HG02870 (cell line): Measurements from ENCODE around the gene ZNF84.

ENCODE experiments used
- ATAC-seq: cut with Tn5 transposase; IDR thresholded peaks from one replicate; pipeline ENCODE4 v1.9.1; 2021; ENCODE audit warnings: mild to moderate bottlenecking, moderate library complexity; ENCODE audit not compliant: unreplicated experiment

The ZNF84 gene

DNA sequence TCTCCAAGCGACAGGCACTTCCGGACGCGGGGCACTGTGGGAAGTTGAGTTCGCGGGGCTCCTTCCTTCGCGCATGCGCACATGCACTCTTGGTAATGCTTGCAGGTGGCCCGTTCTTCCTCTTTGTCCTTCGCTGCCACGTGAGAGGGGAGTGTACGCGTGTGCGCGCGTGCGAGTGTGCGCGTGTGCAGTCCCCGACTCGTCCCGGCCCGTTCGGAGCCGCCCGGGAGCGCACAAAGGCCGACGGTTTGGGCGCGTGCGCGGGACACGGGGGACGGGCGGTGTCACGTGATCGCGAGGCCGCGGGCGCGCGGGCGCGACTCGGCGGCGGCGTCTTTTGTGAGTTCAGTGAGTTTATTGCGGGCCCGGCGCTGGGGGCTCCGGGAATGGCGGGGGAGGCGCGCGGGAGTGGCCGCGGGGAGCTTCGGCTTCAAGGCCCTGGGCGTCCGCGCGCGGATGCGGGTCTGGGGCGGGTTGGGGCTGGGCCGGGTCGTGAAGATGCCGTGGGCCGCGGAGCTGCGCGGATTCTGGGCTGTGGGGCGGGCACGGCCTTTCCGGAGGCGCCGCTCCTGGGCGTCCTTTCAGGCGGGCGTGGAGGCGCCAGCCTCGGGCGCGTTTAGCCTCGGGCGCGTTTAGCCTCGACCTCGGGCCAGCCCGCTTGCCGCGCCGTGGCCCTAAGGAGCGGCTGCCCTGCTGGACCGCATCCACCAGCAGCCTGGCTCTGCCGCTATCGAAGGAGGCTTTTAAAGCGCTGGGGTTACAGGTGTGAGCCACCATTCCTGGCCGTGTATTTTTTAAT is at the start of gene ZNF84:
ZNF84 (plus strand) TSS at position 303 of the 799 bp plus-strand sequence. CDS start 3,959 bp downstream, outside the sequence.
- ATAC-seq: peak; percentile 97

DNA sequence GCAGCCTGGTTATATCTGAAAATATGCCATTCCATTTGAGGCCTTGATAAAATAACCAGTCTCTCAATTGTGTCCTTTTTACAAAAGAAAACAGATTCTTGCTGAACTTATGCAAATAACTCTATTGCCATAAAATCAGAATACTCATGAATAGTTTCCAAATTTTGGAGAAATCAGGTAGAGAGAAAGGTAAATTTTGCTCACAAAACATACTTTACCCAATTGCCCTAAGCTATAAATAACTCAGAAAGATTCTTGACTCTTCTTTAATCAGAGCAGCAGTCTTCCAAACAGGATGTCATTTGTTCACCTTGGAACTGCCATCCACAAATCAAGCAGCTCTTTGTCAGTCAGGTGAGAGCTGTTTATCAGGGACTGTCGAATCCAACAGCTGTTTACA is 38.6 kb upstream of the ZNF84 start:
- ATAC-seq: no peak

DNA sequence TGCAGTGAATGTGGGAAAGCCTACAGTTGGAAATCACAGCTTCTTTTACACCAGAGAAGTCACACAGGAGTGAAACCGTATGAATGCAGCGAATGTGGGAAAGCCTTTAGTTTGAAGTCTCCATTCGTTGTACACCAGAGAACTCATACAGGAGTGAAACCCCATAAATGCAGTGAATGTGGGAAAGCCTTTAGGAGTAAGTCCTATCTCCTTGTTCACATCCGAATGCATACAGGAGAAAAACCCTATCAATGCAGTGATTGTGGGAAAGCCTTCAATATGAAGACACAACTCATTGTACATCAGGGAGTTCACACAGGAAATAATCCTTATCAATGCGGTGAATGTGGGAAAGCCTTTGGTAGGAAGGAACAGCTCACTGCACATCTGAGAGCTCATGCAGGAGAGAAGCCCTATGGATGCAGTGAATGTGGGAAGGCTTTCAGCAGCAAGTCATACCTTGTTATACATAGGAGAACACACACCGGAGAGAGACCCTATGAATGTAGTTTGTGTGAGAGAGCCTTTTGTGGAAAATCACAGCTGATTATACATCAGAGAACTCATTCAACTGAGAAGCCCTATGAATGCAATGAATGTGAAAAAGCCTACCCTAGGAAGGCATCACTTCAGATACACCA is 26.5 kb upstream of the ZNF84 start:
- no peak for ATAC-seq

DNA sequence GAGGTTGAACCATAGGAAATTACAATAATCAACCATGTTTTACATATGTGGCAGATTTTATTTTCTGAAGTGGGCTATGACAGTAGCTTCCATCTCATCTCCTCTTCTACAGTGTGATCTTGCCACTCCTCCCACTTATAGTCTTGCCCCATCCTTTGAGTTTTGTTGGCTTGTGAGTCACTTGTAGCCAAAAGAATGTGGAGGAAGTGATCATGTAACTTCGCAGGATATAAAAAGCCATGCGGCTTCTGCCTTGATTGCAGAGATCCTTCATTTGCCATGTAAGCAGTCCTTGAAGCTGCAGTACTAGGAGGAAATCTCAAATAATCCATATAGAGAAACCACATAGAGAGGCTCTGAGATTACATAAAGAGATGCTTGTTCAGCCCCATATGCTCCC is 13.7 kb upstream of the ZNF84 start:
- no peak for ATAC-seq

DNA sequence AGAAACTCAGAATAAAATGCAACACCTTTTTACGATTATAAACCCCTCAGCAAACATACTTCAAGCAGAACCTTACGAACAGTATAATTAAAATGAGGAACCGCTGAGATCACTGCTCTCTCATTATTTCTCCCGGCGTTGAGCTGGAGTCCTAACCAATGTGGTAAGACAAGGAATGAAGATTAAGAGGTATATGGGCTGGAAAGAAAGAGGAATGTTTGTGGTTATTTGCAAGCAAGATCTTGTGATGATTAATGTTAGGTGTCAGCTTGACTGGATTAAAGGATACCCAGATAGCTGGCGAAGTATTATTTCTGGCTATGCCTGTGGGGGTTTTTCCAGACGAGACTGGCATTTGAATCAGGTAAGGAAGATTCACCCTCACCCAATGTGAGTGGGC is 10.3 kb upstream of the ZNF84 start:
- ATAC-seq: no peak

DNA sequence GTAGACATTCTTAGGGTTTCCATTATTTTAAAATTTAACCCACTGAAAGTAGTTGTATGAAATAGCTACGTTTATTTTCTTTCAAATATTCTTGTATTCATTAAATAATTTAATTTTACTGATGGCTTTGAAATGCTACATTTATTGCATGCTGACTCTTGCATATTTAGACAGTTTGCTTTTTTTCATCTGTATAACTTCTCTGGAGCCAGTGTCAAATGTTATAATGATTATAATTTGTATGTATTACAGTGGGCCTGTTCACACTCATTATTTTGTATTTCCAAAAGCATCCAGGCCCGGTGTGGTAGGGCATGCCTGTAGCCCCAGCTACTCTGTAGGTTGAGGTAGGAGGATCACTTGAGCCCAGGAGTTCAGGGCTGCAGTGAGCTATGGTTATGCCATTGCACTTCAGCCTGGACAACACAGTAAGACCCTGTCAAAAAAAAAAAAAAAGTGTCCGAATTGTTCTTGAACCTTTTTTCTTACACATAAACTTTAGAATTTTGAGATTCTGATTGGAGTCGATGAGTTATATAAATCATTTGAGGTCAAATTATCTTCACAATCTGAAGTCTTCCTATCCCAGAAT is 905 bp downstream of the ZNF84 start:
- no peak for ATAC-seq

DNA sequence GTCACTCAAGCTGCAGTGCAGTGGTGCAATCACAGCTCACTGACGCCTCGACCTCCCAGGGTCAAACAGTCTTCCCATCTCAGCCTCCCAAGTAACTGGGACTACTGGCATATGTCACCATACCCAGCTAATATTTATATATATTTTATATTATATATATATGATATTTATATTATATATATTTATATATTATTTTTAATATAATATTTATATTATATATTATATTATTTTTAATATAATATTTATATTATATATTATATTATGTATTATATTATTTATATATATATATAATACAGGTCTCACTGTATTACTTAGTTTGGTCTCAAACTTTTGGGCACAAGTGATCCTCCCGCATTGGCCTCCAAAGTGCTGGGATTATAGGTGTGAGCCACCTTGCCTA is 9.4 kb downstream of the ZNF84 start:
- no peak for ATAC-seq

DNA sequence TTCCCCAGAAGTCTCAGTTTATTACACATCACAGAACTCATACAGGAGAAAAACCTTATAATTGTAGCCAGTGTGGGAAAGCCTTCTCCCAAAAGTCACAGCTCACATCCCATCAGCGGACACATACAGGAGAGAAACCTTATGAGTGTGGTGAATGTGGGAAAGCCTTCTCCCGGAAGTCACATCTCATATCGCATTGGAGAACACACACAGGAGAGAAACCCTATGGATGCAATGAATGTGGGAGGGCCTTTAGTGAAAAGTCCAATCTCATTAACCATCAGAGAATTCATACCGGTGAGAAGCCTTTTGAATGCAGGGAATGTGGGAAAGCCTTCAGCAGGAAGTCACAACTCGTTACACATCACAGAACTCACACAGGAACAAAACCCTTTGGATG is 20.1 kb downstream of the ZNF84 start:
- ATAC-seq: no peak

DNA sequence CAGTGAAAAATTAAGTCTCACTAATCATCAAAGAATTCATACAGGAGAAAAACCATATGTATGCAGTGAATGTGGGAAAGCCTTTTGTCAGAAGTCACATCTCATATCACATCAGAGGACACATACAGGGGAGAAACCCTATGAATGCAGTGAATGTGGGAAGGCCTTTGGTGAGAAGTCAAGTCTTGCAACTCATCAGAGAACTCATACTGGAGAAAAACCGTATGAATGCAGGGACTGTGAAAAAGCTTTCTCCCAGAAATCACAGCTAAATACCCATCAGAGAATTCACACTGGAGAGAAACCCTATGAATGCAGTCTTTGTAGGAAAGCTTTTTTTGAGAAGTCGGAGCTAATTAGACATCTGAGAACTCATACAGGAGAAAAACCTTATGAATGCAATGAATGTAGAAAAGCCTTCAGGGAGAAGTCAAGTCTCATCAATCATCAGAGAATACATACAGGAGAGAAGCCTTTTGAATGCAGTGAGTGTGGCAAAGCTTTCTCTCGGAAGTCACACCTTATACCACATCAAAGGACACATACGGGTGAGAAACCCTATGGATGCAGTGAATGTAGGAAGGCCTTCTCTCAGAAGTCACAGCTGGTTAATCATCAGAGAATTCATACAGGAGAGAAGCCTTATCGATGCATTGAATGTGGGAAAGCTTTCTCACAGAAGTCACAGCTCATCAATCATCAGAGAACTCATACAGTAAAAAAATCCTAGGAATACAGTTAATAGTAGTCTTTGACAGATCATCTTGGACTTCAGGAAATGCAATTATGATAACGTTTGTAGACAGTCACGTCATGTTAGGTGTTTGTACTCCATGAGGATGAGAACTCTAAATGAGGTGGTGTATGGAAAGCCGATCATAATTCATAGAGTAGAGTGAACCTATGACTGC is 21.1 kb downstream of the ZNF84 start:
- no peak for ATAC-seq

DNA sequence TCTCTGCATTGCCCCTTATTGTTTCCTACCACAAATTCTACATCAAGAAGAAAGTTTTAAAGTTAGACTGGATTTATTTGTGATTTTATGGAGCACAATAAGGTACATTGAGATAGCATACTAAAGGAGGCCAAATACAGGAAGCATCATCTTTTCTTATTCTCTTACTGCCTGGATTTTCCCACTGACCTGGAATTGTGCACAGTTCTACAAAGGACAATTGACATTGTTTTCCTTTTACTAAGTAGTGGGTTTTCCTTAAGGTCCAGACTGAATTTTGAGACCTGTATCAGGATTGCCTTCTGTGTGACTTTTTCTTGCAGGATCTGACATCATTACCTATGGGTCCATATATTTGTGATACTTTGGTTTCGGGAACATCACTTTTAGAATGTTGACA is 24.6 kb downstream of the ZNF84 start:
- no peak for ATAC-seq

DNA sequence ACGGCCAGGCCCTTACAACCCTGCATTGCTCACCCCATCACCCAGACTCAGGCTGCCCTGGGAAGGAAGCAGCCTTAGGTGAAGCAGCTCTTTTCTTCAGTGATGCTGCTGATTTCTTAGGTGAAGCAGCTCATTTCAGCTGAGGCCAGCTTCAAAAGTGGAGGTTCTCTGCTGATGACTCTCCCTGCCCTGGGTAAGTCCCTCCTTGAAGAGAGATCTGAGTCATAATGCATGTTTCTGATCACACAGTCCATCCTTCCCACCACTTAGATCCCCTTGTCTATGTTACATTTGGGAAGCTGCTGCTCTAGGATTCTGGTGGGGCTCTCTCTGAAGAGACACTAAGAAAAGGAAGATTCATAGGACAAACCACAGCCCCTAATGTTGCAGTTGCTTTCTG is 26.2 kb downstream of the ZNF84 start:
- no peak for ATAC-seq

DNA sequence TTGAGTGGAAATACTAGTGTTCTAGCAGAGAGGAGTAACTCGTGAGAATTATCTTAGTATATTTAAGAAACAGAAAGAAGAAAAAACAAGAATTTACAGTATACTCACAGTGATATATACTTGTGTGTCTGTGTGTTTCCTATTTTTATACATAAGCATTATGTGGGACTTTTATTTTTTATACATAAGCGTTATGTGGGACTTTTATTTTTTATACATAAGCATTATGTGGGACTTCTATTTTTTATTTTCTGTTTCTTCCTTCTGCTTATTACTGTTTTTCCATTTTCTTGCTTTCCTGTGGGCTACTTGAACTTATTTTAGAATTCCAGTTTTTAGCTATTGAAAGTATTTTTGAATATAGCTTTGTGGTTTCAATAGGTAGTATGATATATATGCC is 36.5 kb downstream of the ZNF84 start:
- ATAC-seq: no peak

DNA sequence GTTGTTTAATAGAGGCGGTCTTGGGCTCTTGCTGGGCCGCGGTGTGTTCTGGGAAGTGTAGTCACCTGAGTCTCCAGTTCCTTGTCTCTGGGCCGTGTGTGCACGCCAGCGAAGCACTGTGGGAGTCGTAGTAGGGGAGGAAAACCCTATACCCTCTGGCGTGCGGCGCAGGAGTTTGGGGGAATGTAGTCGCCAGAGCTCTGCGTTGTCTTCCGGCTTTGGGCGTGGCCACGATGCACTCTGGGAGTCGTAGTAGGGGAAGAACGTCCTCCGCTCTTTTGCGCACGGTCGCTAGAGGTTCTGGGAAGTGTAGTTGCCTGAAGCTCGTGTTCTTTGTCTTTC is 42.7 kb downstream of the ZNF84 start:
- ATAC-seq: peak; percentile 72

DNA sequence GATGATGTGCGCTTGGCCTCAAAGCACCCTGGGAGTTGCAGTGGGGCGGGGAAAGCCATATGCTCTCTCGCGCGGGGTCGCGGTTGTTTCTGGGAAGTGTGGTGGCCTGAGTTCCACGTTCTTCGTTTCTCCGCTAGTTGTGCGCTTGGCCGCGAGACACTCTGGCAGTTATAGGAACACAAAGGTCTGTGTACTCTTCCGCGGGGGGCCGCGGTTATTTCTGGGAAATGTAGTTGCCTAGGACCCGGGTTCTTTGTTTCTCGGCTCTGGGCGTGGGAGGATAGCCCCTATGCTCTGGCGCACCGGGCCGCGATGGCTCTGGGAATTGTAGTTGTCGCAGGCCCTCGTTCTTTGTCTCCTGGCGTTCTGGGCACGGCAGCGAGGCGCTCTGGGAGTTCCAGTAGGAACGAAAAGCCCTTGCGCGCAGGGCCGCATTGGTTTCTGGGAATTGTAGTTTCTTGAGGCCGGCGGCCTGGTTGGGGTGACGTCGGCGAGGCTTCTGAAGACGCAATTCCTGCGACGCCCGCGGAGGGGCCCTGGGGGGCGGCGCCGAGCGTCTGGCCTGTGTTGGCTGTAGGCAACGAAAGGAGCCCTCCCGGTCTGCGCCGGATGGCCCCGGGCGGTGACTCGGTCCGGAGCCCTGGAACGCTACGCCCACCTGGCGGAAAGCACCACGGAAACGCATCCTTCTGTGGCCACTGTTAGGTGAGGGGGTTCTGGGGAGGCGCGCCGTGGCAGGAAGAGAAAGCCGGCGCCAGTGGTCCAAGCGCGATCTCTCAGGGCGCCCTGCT is 43.3 kb downstream of the ZNF84 start, which contains the start of gene ZNF140:
ZNF140 (plus strand) TSS at position 556 of the 791 bp plus-strand sequence. CDS start 398 bp downstream, outside the sequence.
- peak; percentile 63 for ATAC-seq

DNA sequence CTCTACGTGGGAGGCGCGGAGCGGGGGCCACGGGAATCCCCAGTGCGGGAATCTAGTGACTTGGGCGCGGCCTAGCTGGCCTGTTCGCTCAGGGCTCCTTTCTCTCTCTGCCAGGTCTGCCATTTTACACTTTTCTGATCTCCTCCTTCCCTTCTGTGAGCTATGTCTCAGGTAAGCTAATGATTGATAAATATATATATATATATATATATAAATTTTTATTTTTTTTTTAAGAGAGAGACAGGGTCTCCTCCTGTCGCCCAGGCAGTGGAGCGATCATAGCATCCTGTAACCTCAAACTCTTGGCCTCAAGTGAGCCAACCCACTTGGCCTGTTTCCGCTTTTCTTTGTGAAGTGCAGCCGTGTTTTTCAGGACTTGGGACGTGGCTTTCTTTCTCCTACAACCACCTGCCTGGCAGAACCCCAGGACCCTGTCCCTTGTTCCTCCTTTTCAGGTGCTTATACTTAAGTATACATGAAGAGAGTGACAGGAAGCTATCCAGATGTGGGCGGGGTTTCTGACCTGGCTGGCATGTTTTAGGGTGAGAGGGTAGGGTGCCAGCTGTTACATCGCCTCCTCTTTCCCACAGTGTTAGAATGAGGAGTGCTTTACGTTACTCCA is 44.0 kb downstream of the ZNF84 start:
- no peak for ATAC-seq

DNA sequence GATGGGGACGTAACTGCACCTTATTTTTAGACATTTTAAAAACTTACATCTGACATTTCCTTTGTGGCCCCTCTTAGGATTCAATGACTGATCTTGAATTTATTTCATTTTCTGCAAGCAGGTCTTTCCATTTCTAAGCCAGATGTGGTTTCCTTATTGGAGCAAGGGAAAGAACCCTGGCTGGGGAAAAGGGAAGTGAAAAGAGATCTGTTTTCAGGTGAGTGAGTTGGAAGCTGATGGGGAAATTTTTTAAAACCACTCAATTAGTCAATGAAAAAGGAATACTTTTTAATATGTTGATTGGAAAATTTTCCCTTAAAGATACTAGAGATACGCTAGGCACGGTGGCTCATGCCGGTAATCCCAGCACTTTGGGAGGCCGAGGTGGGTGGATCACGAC is 46.0 kb downstream of the ZNF84 start:
- ATAC-seq: no peak

DNA sequence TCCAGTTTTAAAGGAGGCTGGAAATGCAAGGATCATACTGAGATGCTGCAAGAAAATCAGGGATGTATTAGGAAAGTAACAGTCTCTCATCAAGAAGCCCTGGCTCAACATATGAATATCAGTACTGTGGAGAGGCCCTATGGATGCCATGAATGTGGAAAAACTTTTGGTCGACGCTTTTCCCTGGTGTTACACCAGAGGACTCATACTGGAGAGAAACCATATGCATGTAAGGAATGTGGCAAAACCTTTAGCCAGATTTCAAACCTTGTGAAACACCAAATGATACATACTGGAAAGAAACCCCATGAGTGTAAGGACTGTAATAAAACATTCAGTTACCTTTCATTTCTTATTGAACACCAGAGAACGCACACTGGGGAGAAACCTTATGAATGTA is 68.3 kb downstream of the ZNF84 start:
- ATAC-seq: no peak

DNA sequence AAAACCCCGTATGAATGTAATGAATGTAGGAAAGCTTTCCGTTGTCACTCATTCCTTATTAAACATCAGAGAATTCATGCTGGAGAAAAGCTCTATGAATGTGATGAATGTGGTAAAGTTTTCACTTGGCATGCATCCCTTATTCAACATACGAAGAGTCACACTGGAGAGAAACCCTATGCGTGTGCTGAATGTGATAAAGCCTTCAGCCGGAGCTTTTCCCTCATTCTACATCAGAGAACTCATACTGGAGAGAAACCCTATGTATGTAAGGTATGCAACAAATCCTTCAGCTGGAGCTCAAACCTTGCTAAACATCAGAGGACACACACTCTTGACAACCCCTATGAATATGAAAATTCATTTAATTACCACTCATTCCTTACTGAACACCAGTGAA is 68.9 kb downstream of the ZNF84 start:
- no peak for ATAC-seq

DNA sequence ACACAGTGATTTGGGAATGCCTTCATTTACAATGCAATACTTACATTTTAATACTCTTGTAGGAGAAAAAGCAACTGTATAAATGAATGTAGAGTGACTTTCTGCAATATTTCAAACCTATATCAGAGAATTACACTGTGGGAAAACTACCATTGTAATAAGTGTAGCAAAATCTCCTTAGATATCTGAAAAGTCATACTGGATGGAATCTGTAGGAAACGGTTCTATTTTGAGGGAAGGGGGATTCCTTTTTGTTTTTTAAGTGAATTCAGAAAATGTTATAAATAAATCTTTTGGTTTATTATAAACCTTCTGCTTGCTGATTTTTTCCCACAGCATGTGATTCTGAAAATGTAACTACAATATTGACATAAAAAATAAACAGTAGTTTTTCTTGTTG is 69.8 kb downstream of the ZNF84 start:
- no peak for ATAC-seq

DNA sequence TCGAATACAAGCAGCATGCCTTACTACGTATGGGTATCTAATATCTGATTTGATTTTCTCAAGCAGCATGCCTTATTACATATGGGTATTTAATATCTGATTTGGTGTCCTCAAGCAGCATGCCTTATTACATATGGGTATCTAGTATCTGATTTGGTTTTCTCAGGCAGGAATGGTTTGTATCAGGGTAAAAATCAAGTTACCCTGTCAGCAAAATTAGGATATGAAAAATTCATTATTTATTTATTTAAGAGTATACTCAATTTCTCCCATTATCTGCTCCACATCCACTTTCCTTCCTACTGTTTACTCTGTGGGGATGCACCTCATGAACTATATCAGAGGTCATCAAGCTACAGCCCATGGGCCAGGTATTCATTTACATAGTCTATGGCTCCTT is 70.8 kb downstream of the ZNF84 start:
- ATAC-seq: no peak
